GM21367 (cell line): Measurements from ENCODE around the gene RASL11B.

ENCODE experiments used
- ATAC-seq: cut with Tn5 transposase; IDR thresholded peaks from one replicate; pipeline ENCODE4 v1.9.1; 2021; ENCODE audit not compliant: unreplicated experiment

Gene RASL11B

GRCh38 chr4:52842792-52843191, 19.3 kb upstream of the RASL11B start:
- no peak for ATAC-seq

GRCh38 chr4:52843351-52843750, 18.8 kb upstream of the RASL11B start:
- no peak for ATAC-seq

GRCh38 chr4:52843958-52844357, 18.2 kb upstream of the RASL11B start:
- ATAC-seq, result peak; percentile 60

- no peak for ATAC-seq
Measured at GRCh38 chr4:52844596-52844995, 17.5 kb upstream of the RASL11B start.

GRCh38 chr4:52846502-52846901, 15.6 kb upstream of the RASL11B start:
- ATAC-seq, result no peak

GRCh38 chr4:52848254-52848653, 13.9 kb upstream of the RASL11B start:
- no peak for ATAC-seq

- no peak for ATAC-seq
Measured at GRCh38 chr4:52850406-52851124, 11.6 kb upstream of the RASL11B start.

- ATAC-seq, result no peak
Measured at GRCh38 chr4:52852041-52852440, 10.1 kb upstream of the RASL11B start.

GRCh38 chr4:52852711-52853110, 9.4 kb upstream of the RASL11B start:
- ATAC-seq, result no peak

GRCh38 chr4:52853351-52853750, 8.8 kb upstream of the RASL11B start:
- ATAC-seq, result no peak

GRCh38 chr4:52856801-52857200, 5.3 kb upstream of the RASL11B start:
- ATAC-seq, result no peak

- no peak for ATAC-seq
Measured at GRCh38 chr4:52860361-52860760, 1.8 kb upstream of the RASL11B start.

- no peak for ATAC-seq
Measured at GRCh38 chr4:52861171-52861823, 820 bp upstream of the RASL11B start.

GRCh38 chr4:52862639-52863161, 583 bp downstream of the RASL11B start:
- no peak for ATAC-seq

- no peak for ATAC-seq
Measured at GRCh38 chr4:52863324-52863723, 1.2 kb downstream of the RASL11B start.

GRCh38 chr4:52864793-52865192, 2.7 kb downstream of the RASL11B start:
- no peak for ATAC-seq

GRCh38 chr4:52865300-52865699, 3.2 kb downstream of the RASL11B start:
- no peak for ATAC-seq

GRCh38 chr4:52866734-52867133, 4.6 kb downstream of the RASL11B start:
- no peak for ATAC-seq

- no peak for ATAC-seq
Measured at GRCh38 chr4:52867163-52867562, 5.0 kb downstream of the RASL11B start.

- ATAC-seq, result no peak
Measured at GRCh38 chr4:52868133-52868532, 6.0 kb downstream of the RASL11B start.

GRCh38 chr4:52869196-52869595, 7.1 kb downstream of the RASL11B start:
- ATAC-seq, result no peak

GRCh38 chr4:52869656-52870055, 7.5 kb downstream of the RASL11B start:
- ATAC-seq, result no peak
